Brain pericyte (primary cell): ENCODE measurements around the gene PACS1.
"Not testable (repeated sequence)": the region's sequence is repeated elsewhere in the genome, so short reads cannot be mapped to it uniquely, and the experiment has no call there.

Experiments
- DNase-seq: peaks from one replicate; pipeline ENCODE4 v3.0.0-alpha.2; 2012; ENCODE audit warnings: low read depth, low spot score

Gene PACS1

GRCh38 chr11:66069715-66070603, at the start of gene PACS1:
PACS1 (plus strand) TSS chr11:66070272; CDS start chr11:66070487, 215 bp downstream.
- no peak for DNase-seq

DNA sequence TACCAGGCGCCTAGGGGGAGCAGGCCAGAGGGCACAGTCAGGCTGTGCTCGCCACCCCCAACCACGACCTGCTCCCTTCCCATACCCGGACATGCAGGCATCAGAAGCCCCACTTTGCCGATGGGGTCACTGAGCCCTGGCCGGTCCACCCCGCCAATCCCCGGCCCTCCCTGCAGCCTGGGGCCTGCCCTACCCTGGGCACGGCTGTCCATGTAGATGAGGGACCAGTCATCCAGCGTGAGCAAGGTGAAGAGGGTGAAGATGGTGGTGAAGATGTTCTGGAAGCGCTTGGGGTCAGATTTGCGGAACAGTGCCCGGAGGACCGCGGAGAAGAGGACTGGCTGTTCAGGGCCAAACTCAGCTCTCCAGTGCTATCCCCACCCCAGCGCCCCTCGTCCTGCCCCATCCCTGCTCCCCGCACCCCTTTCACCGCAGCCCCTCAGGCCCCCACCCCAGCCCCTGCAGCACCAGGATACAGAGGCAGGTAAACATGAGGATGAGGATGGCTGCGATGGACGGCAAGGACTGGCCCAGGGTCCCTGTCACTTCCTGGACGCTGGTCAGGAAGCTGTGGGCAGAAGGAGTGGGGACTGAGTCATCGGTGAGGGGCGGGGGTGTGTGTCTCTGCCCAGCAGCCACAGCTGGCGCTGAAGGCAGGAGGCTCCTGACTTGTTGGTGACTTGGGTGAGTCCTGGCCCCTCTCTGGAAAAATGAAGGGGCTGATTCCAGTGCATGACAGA, 49.3 kb upstream of the PACS1 start:
- DNase-seq, result no peak

DNA sequence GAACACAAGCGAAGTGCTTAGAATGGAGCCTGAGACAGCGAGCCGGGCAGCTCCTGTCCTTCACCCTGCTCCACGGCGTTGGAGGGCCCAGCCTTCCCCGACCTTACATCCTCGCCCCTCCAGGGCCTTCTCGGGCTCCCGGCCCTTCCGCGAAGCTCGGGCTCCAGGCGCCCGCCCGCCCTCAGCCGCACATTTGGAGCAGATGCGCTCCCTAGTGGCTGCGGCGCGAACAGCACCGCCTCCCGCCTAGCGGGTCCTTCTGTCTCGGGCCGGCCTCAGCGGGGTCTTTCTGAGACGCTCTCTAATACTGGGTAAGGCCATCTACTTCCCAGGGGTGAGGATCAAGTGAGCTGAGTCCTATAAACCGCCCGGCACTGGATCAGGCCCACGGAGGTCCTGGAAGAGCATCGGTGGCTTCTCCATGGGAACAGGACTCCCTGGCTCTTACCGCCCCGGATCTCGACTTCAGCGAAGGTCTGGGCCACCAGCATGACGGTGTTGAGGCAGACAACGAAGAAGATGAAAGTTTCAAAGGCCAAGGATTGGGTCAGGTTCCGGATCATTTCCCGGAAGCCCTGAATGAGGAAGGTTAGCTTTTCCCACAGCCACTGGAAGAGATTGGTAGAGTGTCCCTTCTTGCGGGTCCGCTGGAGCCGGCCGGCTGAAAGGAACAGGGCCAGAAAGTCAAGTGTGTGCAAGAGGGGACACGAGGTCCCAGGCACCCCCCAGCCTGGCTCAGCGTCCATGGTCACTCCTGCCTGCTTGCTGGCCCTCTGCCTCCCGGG, 47.5 kb upstream of the PACS1 start:
- DNase-seq, result no peak

- not testable (repeated sequence) for DNase-seq
Observed at GRCh38 chr11:66023186-66023440, 47.0 kb upstream of the PACS1 start.

DNA sequence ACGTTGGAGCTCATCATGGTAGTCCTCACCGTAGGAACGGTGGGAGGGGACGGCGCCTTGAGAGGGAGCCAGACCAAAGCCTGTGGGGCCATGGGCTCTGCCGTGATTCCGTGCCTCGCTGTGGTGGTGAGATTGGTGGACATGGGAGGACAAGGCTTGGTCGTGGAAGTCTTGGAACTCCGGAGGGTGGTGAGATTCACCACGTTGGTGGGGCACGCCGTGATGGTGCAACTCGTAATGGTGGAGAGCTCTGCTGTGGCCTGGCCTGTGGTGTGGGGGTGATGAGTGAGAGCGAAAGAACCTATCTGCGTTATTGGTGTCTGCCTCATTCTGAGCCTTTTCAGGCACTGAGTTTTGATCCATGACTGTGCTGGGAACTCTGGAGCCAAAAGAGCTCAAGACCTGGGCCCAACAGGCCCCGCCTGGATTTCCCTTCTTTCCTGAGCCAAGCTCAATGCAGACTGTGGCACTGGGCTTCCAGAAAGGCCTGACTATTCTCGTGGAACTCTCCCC, 44.0 kb upstream of the PACS1 start, which contains the start of gene CATSPER1:
Gene CATSPER1 (minus strand): TSS at position 463 of the 513 bp plus-strand sequence. CDS start 100 bp downstream, at position 363.
- no peak for DNase-seq

DNA sequence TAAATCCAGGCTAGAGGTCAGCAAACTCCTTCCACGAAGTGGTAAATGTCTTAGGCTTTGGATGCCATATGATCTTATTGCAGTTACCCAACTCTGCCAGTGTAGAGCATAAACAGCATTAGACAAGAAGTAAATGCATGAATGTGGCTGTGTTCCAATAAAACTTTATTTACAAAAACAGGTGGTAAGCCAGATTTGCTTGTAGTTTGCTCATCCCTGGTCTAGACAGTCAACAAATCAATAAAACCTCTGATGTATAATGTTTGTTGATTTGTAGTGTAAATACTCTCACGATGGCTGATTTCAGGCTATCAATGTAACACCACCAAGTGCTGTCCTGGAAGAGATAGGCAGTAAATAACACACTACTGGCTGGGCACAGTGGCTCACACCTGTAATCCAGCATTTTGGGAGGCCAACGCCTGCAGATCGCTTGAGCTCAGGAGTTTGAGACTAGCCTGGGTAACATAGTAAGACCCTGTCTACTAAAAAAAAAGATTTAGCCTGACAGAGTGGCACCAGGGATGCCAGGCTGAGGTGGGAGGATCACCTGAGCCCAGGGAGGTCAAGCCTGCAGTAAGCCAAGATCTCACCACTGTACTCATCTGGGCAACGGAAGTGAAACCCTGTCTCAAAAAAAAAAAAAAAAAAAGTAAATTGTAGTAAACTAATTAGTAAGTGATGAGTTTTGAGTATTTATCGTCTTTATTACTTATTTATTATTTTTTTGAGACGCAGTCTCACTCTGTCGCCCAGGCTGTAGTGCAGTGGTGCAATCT, 36.9 kb upstream of the PACS1 start:
- DNase-seq, result no peak

DNA sequence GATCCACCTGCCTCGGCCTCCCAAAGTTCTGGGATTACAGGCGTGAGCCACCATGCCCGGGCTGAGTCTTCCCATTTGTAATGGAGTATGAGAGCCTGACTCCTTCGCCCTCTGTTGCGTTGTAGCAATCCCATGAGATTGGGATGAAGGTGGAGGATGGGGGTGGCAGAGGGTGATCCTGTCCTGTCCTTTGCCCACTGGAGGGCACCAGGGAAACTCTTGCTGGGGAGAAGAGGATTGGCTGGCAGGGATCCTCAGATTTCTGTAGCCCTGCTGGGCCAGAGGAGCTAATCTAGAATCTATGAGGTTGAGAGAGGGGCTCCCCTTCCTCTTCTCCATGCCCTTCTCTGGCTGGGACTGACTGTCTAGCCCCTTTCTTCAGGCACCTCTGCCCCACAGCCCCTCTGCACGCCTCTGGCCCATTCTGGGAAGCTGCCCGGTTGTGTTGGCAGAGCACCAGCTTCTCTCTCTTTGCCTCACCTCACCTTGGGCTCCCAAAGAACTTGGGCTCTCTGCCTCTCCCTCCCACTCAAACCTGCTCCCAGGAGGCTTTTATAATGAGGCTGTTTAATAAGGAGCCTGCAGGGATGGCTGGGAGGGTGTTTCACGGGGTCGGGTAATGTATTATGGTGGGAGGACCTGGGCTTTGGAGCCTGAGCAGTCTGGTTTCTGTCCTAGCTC, 34.3 kb upstream of the PACS1 start:
- no peak for DNase-seq

- no peak for DNase-seq
Observed at GRCh38 chr11:66036334-66036710, 33.8 kb upstream of the PACS1 start.

DNA sequence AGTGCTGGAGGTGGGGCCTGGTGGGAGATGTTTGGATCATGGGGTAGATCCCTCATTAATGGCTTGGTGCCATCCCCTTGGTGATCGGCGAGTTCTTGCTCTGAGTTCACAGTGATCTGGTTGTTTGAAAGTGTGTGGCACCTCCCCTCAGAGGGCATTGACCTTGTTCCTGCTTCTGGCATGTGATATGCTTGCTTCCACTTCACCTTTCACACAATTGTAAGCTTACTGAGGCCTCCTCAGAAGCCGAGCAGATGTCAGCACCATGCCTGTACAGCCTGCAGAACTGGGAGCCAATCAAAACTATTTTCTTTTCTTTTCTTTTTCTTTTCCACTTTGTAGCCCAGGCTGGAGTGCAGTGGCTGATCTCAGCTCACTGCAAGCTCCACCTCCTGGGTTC, 32.7 kb upstream of the PACS1 start:
- no peak for DNase-seq

DNA sequence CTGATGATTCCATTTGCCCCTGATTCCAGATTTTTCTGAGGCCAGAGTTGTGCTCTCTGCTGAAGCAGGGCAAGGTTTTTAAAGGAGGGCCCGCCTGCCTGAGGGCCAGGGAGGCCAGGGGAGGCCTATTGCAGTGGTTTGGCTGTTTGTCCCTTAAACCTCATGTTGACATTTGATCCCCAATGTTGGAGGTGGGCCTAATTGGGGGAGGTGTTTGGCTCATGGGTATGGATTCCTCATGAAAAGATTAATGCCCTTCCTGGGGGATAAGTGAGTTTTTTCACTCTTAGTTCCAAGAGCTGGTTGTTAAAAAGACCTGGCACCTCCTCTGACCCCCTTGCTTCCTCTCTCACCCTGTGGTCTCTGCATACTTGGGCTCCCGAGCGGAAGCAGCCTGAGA, 30.3 kb upstream of the PACS1 start:
- DNase-seq, result no peak

GRCh38 chr11:66042227-66042995, 27.7 kb upstream of the PACS1 start:
- DNase-seq, result no peak

DNA sequence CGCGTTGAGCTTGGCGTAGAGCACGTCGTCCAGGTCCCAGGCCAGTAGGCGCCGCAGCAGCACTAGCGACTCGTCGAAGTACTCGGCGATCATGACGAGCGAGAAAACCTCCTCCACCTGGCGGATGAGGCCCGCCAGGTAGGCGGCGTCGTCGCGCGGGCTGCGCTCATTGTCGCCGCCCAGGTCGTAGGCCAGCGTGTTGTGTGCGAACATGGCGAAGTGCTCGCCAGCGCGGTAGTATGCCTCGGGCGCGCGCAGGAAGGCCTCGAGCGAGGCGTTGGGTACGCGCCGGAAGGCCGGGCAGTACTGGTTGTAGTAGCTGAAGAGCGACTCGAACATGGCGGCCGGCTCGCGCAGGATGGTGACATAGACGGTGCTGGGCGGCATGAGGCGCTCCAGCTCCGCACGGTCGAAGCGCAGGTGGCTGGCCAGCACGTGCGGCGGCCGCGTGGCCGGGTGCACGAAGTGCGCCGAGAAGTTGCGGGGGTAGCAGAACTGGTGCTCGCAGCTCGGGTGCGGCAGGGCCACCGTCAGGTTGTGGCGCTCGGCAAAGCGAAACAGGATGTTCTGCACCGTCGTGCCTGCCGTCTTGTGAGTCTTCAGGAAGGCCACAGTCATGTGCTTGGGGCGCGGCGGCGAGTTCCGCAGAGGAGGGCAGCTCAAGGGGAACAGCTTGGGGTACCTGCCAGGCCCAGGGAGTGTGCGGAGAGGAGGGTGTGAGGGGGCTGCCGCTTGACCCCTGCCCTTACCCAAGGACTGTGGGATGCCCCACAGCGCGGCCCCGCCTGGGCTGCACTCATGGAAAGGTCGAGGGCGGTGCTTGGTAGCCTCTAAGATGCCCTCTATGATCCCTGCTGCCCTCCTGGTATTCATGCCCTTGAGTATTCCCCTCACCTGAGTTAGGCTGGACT, 26.8 kb upstream of the PACS1 start:
- DNase-seq, result no peak

- no peak for DNase-seq
Observed at GRCh38 chr11:66044757-66045156, 25.3 kb upstream of the PACS1 start.

DNA sequence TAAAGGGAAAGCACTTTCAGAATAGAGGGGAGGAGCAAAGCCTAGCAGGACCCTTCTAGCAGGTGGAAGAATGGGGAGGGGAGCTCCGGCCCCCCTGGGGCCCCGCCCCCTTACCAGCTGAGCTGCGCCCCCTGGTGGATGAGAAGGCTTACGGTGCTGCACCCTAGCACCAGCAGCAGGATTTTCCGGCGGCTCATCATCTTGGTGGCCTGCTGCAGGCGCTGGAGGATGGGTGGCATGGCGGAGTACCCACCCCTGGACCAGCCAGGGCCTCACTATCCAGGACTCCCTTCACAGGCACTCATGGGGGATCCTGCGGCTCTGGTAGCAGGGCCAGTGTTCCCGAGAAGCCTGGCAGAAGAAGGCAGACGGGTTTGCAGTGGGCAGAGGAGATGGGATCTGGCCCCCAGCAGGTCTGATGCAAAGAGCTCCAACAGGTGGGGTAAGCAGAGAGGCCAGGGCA, 24.9 kb upstream of the PACS1 start:
- DNase-seq, result no peak

GRCh38 chr11:66046901-66047300, 23.2 kb upstream of the PACS1 start:
- no peak for DNase-seq

DNA sequence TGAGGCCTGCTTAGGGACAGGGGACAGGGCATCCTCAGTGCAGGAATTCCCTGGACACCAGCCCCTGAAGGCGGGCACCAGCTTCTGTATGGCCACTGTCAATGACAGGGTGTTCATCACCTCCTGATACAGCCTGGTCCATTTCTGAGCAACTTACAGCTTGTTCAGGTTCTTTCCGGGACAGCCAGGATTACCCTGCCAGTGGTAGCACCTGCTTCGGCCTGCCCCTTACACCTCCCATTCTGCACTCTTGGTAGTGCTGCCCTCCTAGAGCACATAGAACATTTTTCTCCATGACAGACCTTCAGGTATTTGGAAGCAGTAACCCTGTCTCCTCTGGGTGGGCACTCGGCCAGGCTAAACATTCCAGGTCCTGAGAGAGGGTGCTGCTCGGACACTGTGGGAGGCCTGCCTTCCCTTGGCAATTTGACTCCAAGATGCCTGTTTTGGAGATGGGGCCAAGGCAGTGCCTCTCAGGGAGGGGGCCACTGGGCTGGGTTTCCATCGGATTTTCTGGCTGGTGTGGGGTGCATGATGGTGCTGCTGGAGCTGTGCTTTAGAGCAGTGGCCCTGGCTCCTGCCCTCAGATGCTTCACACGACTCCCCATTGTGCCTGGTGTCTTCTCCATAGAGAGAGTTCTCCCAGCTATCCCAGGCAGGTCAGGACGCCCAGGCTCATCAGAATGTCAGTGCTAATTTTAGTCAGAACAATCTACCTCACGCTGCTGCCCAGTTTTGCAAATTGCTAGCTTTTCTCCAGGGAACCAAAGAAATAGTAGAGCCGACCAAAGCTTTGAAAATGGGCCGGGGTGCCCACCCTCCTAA, 22.3 kb upstream of the PACS1 start:
- no peak for DNase-seq

GRCh38 chr11:66048547-66049323, 21.3 kb upstream of the PACS1 start, which contains the start of gene GAL3ST3:
GAL3ST3 (minus strand) TSS chr11:66049161; CDS start chr11:66045415, 3,746 bp downstream.
- no peak for DNase-seq
